NK-92 (cell line): ENCODE data around the gene FBXO44.

Experiments used
- DNase-seq: peaks from one replicate; lab custom pipeline; 2025; ENCODE audit not compliant: unreplicated experiment; lab: John Stamatoyannopoulos, UW

Gene FBXO44

DNA sequence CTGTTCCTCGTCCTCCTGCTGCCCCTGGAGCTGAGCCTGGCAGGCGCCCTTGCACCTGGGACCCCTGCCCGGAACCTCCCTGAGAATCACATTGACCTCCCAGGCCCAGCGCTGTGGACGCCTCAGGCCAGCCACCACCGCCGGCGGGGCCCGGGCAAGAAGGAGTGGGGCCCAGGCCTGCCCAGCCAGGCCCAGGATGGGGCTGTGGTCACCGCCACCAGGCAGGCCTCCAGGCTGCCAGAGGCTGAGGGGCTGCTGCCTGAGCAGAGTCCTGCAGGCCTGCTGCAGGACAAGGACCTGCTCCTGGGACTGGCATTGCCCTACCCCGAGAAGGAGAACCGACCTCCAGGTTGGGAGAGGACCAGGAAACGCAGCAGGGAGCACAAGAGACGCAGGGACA is 51.6 kb downstream of the FBXO44 start:
- DNase-seq, result no peak

DNA sequence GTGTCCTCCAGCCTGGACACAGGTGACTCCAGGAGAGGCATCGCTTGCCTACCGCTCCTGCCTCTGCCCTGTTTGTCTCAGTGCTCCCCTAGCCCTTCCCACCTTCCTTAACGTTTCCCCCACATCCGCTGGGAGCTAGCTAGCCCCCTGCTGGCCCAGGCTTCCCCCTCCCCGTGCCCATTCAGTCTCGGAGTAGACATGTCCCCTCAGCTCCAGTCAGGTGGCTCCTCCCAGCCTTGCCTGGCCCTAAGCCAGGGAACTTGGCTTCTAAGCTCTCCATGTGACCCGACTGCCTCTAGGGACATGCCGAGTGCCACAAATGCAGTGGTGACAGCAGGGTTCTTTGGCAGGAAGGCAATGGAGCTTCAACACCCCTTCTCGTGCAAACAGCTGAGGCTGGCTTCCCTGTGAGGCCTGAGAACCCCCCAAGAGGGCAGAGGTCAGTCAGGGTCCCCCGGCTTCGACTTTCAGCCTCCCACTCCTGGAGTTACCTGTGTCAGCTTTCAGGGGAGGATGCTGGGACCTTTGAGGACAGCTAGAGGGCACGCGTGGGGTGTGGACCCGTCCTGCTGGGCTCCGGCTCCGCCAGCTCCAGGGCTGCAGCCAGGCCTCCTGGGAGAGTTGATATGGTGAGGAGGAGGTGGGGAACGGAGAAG is 53.1 kb downstream of the FBXO44 start:
- no peak for DNase-seq

DNA sequence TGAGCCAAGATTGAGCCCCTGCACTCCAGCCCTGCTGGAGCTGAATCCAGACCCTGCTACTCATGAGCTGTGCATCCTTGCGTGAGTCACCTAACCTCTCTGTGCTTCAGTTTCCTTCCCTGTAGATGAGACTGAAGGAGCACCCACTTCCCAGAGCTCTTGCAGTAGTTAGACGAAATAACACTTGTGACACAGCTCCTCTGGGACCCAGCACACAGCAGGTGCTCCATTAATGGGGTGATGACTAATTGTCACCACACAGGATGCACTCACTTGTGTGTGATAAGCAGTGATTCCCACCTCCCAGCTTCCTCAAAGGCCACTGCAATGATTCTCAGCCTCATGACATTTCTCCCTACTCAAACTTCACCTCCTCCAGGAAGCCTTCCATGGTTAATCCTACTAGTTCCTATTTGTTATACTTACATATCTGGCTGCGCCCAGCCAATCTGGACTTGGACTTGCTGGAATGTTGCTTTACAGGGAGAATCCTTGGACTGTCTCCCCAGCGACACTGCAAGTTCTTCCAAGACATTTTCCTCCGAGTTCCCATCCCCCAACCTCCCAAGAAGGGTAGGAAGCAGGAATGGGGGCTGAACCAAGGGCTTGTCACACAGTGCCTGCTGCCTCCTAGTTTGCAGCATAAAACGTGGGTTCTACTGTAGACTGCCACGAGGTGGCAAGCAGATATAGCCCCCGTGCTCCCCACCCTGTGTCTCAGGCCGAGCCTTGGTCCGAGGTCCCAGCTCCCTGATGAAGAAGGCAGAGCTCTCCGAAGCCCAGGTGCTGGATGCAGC is 54.1 kb downstream of the FBXO44 start:
- no peak for DNase-seq

DNA sequence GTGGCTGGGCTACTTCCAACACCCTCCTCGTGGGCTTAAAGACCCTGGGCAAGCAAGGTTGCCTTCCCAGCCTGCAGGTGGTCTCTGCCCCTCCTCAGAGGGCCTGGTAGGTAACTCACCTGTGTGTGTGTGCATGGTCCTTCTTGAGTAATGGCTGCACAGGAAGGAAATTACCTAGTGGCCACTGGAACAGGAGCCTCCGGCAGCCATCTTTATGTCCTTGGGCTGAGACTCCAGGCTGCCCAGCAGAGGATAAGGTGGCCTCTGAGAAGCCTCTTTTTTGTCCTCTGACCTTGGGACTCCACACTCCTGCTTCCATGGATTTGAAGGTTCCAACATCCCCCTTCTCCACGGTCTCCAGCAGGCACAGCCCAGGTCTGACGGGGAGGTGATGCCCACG is 56.8 kb downstream of the FBXO44 start:
- no peak for DNase-seq

- DNase-seq, result no peak
Measured at GRCh38 chr1:11712285-11712684, 57.6 kb downstream of the FBXO44 start.
